HepG2 (cell line): ENCODE results near the gene TRAP1. TPM values are rescaled to one million over a fixed set of nuclear protein-coding genes. Genes with fewer than 3 reads are reported as not detected.

Experiments used
- AKAP8 ChIP-seq: sonication (generic); formaldehyde crosslinking; IDR thresholded peaks from 2 replicates; pipeline ENCODE4 v1.5.1; 2020; ENCODE audit warnings: mild to moderate bottlenecking, missing genetic modification reagents
- AKNA ChIP-seq: sonication (generic); formaldehyde crosslinking; IDR thresholded peaks from 2 replicates; pipeline ENCODE4 v1.4.0; 2020; ENCODE audit warnings: missing genetic modification reagents, borderline replicate concordance
- ARID2 ChIP-seq: sonication (generic); formaldehyde crosslinking; IDR thresholded peaks from 2 replicates; pipeline ENCODE4 v1.8.1; 2022; ENCODE audit warnings: mild to moderate bottlenecking, missing genetic modification reagents, borderline replicate concordance
- CENPBD1 ChIP-seq: sonication (generic); formaldehyde crosslinking; IDR thresholded peaks from 2 replicates; pipeline ENCODE4 v1.8.0; 2022; ENCODE audit warnings: missing genetic modification reagents, low read depth, mild to moderate bottlenecking, borderline replicate concordance
- HES4 ChIP-seq: sonication (generic); formaldehyde crosslinking; IDR thresholded peaks from 2 replicates; pipeline ENCODE4 v1.9.0; 2021; ENCODE audit warnings: mild to moderate bottlenecking, missing genetic modification reagents, borderline replicate concordance
- KDM4B ChIP-seq: sonication (generic); formaldehyde crosslinking; IDR thresholded peaks from 2 replicates; pipeline ENCODE4 v1.4.0; 2020; ENCODE audit warnings: missing genetic modification reagents
- MED13 ChIP-seq: sonication (generic); formaldehyde crosslinking; IDR thresholded peaks from 2 replicates; pipeline ENCODE4 v1.5.0; 2020; ENCODE audit warnings: missing genetic modification reagents
- REPIN1 ChIP-seq: sonication (generic); formaldehyde crosslinking; IDR thresholded peaks from 2 replicates; pipeline ENCODE4 v1.8.0; 2022; ENCODE audit warnings: missing genetic modification reagents, low read depth, mild to moderate bottlenecking, borderline replicate concordance
- TFAP4 ChIP-seq: sonication (generic); IDR thresholded peaks from 2 replicates; pipeline ENCODE4 v1.6.1; 2016; ENCODE audit warnings: low read depth, borderline replicate concordance
- TOPORS ChIP-seq: sonication (generic); formaldehyde crosslinking; IDR thresholded peaks from 2 replicates; pipeline ENCODE4 v1.8.0; 2023; ENCODE audit warnings: mild to moderate bottlenecking, missing genetic modification reagents
- YEATS4 ChIP-seq: sonication (generic); formaldehyde crosslinking; IDR thresholded peaks from 2 replicates; pipeline ENCODE4 v1.4.0; 2020; ENCODE audit warnings: missing genetic modification reagents, borderline replicate concordance
- ZFP91 ChIP-seq: sonication (generic); formaldehyde crosslinking; IDR thresholded peaks from 2 replicates; pipeline ENCODE4 v1.9.0; 2022; ENCODE audit warnings: missing genetic modification reagents, mild to moderate bottlenecking, borderline replicate concordance
- ZNF609 ChIP-seq: sonication (generic); formaldehyde crosslinking; IDR thresholded peaks from 2 replicates; pipeline ENCODE4 v1.4.0; 2020; ENCODE audit warnings: mild to moderate bottlenecking, missing genetic modification reagents, borderline replicate concordance
- ZNF619 ChIP-seq: sonication (generic); formaldehyde crosslinking; IDR thresholded peaks from 2 replicates; pipeline ENCODE4 v1.4.0; 2020; ENCODE audit warnings: mild to moderate bottlenecking, missing genetic modification reagents
- ZNF773 ChIP-seq: sonication (generic); formaldehyde crosslinking; IDR thresholded peaks from 2 replicates; pipeline ENCODE4 v1.4.0; 2020; ENCODE audit warnings: missing genetic modification reagents, borderline replicate concordance
- polyA plus RNA-seq, 8 experiments: library from polyadenylated mRNA; depleted of rRNA in 3 of 8; stranded (reverse) in 7 of 8; unstranded in 1 of 8; fragments of >200 nt; fragmentation: Illumina TruSeq in 4 of 8; extraction: Trizol in 4 of 8; gene quantifications; 2 replicates each; pipeline versions ENCODE4 v1.2.1 to v1.2.3, GENCODE V29; 2011 to 2016; ENCODE audit warnings: low read depth in 4 of 8, missing spikeins in 1 of 8, mixed read lengths in 1 of 8; ENCODE audit not compliant: insufficient read depth in 1 of 8
- total RNA-seq, 5 experiments: library from RNA; depleted of rRNA; stranded (reverse); fragments of >200 nt; fragmentation: Illumina TruSeq; extraction: Trizol; gene quantifications; 2 replicates each; pipeline ENCODE4 v1.2.3, GENCODE V29; 2016; ENCODE audit warnings: low read depth in 1 of 5

Gene TRAP1
- total and polyA plus RNA-seq, 2 of the 13 experiments (the other 11 are each of a cell fraction or from before 2014, with no cell fraction given) = 127 to 240 TPM

GRCh38 chr16:3640632-3641501 lies 76.5 kb downstream of the TRAP1 start (continued):
- no peak for TF ChIP-seq AKNA
- no peak for TF ChIP-seq ZNF609 (CRISPR knock-in tag)
- no peak for TF ChIP-seq AKAP8
- 0 out of 2 replicates have a peak, but pooled peaks have one; percentile 10 for TF ChIP-seq ZNF619 (CRISPR knock-in tag)
- no peak for TF ChIP-seq HES4 (CRISPR knock-in tag)
- TF ChIP-seq REPIN1 (CRISPR knock-in tag) = no peak
- TF ChIP-seq MED13 (CRISPR knock-in tag) = no peak
- TF ChIP-seq ZFP91 = peak; percentile 40; the same call in 1 of the 2 replicates
- no peak for TF ChIP-seq TFAP4
- no peak for TF ChIP-seq ARID2
- no peak for TF ChIP-seq KDM4B (CRISPR knock-in tag)
- no peak for TF ChIP-seq ZNF773 (CRISPR knock-in tag)
- no peak for TF ChIP-seq TOPORS (CRISPR knock-in tag)
- no peak for TF ChIP-seq CENPBD1
- TF ChIP-seq YEATS4 (CRISPR knock-in tag) = no peak
